Measurements from ENCODE around the gene ALK.

ALK gene

GRCh38 chr2:29783666-29784065 is 137.7 kb downstream of the ALK start:
- Histone ChIP-seq H3K4me1 (ENCODE audit: control insufficient read depth, insufficient read depth, low read length) (no peaks in the 10 kb centered on the region), H3K4me3 (ENCODE audit: low read depth, low read length) (no peak overlapping the region), H3K36me3 (ENCODE audit: control insufficient read depth in 2 of 2, insufficient read depth in 1 of 2, low read length in 2 of 2) (no peaks in the 10 kb centered on the region), H3K9me3 (ENCODE audit: control insufficient read depth, insufficient read depth, low read depth, low read length) (no peaks in the 10 kb centered on the region), H3K27ac (ENCODE audit: extremely low read depth, low read depth, low read length) (no peak overlapping the region)
- POLR2A ChIA-PET = no interaction called here
- CTCF ChIA-PET = no interaction called here
- TF ChIP-seq ZBTB48 (tag by site-specific recombination; IDR thresholded peaks at IDR 0.05) (no peak), ZNF571 (tag by site-specific recombination; IDR thresholded peaks at IDR 0.05) (no peak), ZNF133 (tag by site-specific recombination; IDR thresholded peaks at IDR 0.05) (no peak), ZNF174 (tag by site-specific recombination; IDR thresholded peaks at IDR 0.05) (no peak), PRDM4 (tag by site-specific recombination; IDR thresholded peaks at IDR 0.05) (no peak), ZNF433 (tag by site-specific recombination; IDR thresholded peaks at IDR 0.05; ENCODE audit: low read depth) (no peak), ZBTB8A (tag by site-specific recombination; IDR thresholded peaks at IDR 0.05) (no peak), ZNF214 (tag by site-specific recombination; IDR thresholded peaks at IDR 0.05; ENCODE audit: borderline replicate concordance) (no peak), ZNF48 (tag by site-specific recombination; IDR thresholded peaks at IDR 0.05) (no peak)

- CTCF ChIA-PET = no interaction called here
- no peak overlapping the region for H3K27ac ChIP-seq (ENCODE audit: extremely low read depth, low read depth, low read length)
- no peaks in the 10 kb centered on the region for H3K4me1 ChIP-seq (ENCODE audit: control insufficient read depth, insufficient read depth, low read length)
- H3K9me3 ChIP-seq (ENCODE audit: control insufficient read depth, insufficient read depth, low read depth, low read length) = no peaks in the 10 kb centered on the region
- no peaks in the 10 kb centered on the region for H3K36me3 ChIP-seq (ENCODE audit: control insufficient read depth in 2 of 2, insufficient read depth in 1 of 2, low read length in 2 of 2)
- no peak for TF ChIP-seq ZNF76 (tag by site-specific recombination; IDR thresholded peaks at IDR 0.05; ENCODE audit: borderline replicate concordance, low read depth)
- TF ChIP-seq ZFHX2 (tag by site-specific recombination; conservative IDR thresholded peaks at IDR 0.05) = no peak
- no peak for TF ChIP-seq ZNF16 (tag by site-specific recombination; IDR thresholded peaks at IDR 0.05; ENCODE audit: low read depth)
- no peak for TF ChIP-seq ZNF544 (tag by site-specific recombination; IDR thresholded peaks at IDR 0.05)
- no peak for TF ChIP-seq ZSCAN16 (tag by site-specific recombination; IDR thresholded peaks at IDR 0.05)
- no peak for TF ChIP-seq GFI1B (tag by site-specific recombination; IDR thresholded peaks at IDR 0.05)
- TF ChIP-seq KLF17 (tag by site-specific recombination; IDR thresholded peaks at IDR 0.05) = no peak
- TF ChIP-seq ZNF48 (tag by site-specific recombination; IDR thresholded peaks at IDR 0.05) = no peak
- TF ChIP-seq ZNF132 (tag by site-specific recombination; IDR thresholded peaks at IDR 0.05; ENCODE audit: borderline replicate concordance) = no peak
- TF ChIP-seq ZNF791 (tag by site-specific recombination; IDR thresholded peaks at IDR 0.05) = no peak
- no peak for TF ChIP-seq ZNF146 (tag by site-specific recombination; IDR thresholded peaks at IDR 0.05)
- no peak for TF ChIP-seq ZBTB44 (tag by site-specific recombination; IDR thresholded peaks at IDR 0.05)
- TF ChIP-seq ZNF175 (tag by site-specific recombination; IDR thresholded peaks at IDR 0.05) = no peak
- no peak for TF ChIP-seq ZNF777 (tag by site-specific recombination; IDR thresholded peaks at IDR 0.05; ENCODE audit: borderline replicate concordance)
- no peak for TF ChIP-seq ZSCAN18 (tag by site-specific recombination; IDR thresholded peaks at IDR 0.05)
- no peak for TF ChIP-seq ZBTB21 (tag by site-specific recombination; IDR thresholded peaks at IDR 0.05)
- no peak for TF ChIP-seq FEZF1 (tag by site-specific recombination; IDR thresholded peaks at IDR 0.05)
- TF ChIP-seq ZNF449 (tag by site-specific recombination; IDR thresholded peaks at IDR 0.05) = no peak
- POLR2A ChIA-PET = no interaction called here
- H3K4me3 ChIP-seq (ENCODE audit: low read depth, low read length) = no peak overlapping the region
Measured at GRCh38 chr2:29782549-29783458, 138.6 kb downstream of the ALK start.

Measured in HEK293 (cell line).